ENCODE measurements around the gene CIB2.
A peak's percentile ranks its signal among the peaks of the same experiment; 100 is the strongest.

Gene CIB2

DNA sequence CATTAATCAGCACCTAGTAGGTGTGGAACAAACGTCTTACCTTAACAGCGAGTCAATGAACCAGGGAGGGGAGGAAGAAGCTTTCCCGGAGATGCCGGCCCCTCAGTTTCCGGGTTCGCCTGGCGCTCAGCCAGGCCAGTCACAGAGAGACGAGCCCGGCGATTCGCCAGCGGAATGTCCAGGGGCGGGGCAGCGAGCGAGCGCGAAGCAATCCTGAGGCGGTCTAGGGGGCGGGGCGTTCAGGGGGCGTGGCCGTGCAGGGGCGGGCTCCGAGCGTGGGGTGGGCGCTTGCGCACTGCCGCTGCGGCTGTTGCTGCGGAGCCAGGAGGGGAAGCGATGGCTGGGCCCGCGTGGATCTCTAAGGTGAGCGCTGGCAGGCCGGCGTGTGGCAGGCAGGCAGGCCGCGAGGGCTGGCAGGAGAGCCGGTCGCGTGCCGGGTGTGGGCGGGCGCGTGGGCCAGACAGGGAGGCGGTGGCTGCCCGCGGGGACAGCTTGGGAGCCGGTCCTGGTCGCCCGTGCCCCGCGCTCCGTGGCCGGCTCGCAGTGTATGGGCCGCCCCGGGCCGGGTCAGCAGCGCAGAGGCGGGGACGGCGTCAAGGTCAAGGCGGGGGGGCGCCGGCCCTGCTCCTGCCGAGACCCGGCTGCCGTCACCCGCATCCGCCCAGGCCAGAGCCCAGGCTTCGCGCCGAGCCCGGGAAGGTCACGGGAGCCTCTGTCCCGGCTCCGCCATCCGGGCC, 18.0 kb upstream of the CIB2 start, which contains the start of gene IDH3A:
TSS of gene IDH3A (plus strand) at position 295 of the 737 bp plus-strand sequence. CDS start at position 337, 42 bp downstream.
- DNase-seq (ENCODE audit: low read depth) = peak; percentile 100

DNA sequence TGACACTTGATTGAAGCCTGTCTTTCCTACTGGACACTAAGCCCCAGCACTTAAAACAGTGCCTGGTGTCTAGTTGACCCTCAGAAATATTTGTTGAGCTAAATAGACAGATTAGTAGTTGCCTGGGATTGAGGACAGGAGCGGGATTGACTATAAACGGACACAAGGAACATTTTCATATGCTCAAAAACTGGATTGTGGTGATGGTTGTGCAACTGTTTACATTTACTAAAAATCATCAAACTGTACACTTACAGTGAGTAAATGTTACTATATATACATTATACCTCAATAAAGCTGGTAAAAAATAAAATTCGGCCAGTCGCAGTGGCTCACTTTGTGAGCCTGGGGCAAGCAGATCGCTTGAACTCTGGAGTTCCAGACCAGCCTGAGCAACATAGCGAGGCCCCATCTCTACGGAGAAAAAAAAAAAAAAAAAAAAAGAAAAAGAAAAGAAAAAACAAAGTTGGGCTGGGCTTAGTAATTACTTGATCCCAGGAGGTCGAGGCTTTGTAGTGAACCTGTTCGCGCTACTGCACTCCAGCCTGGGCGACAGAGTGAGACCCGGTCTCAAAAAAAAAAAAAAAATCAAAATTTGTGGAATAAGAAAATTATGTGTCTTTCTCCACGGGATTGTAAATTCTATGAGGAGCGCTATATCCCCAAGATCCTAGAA, 17.3 kb upstream of the CIB2 start:
- DNase-seq (ENCODE audit: low read depth) = no peak

DNA sequence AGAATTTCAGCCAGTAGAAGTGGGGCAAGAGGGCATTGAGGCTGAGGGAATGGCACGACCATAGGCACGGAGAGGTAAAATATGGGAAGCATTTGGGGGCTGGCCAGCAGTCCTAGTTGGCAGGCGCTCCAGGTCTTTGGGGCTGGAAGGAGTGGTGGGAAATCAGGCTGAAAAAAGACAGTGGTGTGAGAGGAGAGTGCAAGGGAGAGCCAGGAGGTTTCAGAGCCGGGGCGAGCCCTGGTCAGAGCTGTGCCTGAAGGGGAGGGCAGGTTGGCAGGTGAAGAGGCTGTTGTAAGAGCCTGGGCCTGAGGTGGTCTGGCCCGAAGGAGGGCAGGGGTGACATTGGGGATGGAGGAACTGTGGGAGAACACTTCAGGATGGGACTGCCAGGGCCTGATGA, 16.3 kb upstream of the CIB2 start:
- no peak for DNase-seq (ENCODE audit: low read depth)

DNA sequence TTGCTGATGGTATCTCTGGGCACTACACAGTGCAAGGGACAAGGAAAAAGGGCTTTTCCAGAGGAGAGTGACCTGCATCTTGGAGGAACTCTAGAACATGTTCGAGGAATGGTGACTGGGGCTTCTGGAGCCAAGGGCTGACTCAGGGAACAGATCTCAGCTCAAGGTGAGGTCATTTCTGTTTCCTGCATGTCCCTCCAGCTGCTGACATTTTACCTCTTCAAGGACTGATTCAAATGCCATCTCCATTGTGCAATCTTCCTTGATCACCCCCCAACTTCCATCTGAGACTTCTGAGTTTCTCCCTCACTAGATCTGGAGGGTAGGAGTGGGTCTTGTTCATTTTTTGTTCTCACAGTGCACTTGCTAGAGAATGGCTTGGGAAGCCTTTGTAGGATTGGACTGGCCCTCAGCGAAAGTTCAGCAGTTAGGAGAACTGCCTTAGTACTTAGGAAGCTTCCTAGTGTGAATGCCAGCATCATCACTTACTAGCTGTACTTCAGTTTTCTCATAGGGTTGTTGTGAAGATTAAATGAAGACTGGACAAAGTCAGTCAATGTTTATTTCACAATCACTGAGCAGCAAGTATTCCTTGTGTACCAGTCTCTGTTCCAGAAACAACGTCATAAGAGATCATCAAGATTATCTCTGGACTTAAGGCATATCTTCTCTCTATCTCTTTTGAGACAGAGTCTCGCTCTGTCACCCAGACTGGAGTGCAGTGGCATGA, 15.3 kb upstream of the CIB2 start:
- no peak for DNase-seq (ENCODE audit: low read depth)

DNA sequence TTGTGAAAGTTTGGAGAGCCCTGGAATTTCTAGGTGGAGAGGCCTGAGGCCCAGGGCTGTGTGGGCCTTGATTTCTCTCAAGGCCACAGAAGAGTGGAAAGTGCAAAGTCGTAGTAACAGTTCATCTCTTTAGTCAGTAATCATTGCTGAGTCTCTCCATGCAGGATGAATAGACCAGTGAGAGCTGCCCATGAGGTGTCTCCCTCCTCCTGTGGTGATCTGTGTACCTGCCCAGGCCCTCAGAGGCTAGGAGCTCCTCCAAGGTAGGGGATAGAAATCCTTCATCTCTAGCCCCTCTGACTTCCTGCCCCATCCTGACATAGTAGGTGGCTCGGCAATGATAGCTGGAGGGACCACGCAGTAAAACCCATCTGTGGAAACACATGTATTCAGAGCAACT, 11.1 kb upstream of the CIB2 start:
- DNase-seq (ENCODE audit: low read depth) = no peak

DNA sequence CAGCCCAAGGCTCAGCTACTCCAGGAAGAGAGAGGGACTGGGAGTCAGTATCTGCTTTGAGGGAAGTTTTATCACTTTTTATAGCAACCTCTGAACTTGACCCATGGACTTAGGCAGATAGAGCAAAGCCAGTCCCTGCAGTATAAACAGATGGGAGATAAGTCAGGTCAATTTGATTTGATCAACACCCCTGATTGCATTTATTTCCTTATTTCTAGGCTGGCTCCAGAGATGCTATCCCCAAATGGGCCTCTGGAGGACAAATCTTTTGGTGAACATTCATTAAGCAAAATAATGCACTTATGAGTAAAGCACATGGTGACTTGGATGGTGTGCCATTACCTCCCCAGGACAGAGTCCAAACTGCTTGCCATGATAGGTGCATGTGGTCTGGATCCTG, 9.0 kb upstream of the CIB2 start:
- DNase-seq (ENCODE audit: low read depth) = no peak

DNA sequence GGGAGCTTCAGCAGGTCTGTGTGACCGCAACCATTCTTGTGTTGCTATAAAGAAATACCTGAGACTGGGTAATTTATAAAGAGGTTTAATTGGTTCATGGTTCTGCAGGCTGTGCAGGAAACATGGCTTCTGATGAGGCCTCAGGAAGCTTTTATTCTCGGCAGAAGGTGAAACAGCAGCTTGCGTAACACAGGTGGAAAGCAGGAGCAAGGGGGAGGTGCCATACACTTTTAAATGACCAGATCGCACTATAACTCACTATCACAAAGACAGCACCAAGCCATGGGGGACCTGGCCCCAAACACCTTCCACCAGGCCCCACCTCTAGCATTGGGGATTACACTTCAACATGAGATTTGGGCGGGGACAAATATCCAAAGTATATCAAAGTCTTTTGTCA, 8.3 kb upstream of the CIB2 start:
- DNase-seq (ENCODE audit: low read depth) = no peak

DNA sequence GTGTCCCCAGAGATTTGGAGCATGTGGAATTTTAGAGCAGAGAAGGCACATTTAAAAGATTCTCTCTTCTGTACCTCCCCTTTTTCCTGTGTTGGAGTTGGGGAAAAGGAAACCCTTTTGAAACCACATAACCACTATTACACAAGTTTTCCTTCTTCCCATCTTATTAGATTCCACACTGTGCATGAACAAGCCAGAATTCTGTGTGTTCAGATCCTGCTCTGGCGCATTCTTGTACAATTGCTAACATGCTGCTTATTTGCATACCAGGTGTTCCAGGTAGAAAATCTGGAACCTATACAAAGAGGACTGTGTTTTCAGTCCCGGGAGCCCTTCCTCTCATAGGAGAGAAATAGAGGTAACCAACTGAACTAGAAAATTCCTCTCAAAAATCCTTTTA, 2.6 kb upstream of the CIB2 start:
- DNase-seq (ENCODE audit: low read depth) = no peak

DNA sequence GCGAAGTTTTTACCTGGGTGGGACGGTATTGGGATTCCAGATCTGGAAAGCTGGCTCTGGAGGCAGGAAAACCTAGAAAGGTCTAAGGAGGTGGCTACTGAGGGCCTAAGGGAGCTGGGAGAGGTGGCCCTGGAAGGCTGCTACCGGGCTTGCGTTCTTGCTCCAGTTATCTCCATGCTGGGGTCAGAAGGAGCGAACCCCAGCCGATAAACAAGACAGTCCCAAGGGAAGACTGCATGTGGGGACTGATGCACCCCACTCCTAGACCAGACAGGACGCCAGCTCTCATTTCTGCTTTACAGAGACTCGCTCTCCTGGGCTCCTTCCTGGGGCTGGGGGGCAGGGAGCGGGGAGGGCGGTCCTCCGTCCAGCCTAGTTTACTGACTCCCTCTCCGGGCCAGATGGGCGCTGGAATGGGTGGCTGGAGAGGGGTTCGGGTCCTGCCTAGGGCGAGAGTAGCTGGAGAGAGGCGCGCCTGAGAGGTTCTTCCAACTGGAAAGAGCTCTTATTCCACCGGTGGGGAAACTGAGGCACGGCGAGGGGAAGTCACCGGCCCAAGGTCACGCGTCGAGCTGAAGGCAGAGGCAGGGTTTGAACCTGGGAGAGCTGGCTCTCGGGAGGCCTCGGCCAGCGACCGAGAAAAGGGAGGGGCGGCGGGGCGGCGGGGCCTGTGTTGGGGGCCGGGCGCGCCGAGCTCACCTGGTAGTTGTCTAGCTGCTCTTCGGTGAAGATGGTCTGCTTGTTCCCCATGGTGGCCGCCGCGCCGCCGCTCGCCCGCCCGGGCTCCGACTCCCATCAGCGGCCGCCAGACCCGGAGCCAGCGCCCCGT, 565 bp downstream of the CIB2 start:
- DNase-seq (ENCODE audit: low read depth) = no peak

DNA sequence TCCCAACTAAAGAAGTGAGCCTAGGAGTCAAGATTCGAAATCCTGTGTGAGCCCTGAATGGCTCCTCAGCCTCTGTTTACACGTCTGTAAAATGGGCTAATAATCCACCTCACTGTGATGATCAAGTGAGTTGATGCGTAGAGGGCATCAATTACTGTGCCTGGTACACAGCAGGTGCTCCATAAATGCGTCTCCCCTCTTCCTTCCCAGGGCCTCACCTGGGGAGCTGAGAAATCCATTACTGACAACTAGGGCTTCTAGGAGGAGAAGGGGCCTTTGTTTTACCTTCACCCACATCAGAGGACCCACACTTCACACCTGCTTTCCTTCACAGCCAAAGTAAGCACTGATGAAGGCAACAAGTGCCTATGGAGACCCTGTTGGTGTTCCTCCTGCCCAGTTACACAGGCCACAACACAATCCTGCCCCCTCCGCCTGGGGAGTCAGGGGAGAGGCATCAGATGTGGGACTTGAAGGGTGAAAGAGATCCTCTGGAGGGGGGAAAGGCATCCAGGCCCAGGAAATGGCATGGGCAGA, 1.4 kb downstream of the CIB2 start:
- DNase-seq (ENCODE audit: low read depth) = no peak

DNA sequence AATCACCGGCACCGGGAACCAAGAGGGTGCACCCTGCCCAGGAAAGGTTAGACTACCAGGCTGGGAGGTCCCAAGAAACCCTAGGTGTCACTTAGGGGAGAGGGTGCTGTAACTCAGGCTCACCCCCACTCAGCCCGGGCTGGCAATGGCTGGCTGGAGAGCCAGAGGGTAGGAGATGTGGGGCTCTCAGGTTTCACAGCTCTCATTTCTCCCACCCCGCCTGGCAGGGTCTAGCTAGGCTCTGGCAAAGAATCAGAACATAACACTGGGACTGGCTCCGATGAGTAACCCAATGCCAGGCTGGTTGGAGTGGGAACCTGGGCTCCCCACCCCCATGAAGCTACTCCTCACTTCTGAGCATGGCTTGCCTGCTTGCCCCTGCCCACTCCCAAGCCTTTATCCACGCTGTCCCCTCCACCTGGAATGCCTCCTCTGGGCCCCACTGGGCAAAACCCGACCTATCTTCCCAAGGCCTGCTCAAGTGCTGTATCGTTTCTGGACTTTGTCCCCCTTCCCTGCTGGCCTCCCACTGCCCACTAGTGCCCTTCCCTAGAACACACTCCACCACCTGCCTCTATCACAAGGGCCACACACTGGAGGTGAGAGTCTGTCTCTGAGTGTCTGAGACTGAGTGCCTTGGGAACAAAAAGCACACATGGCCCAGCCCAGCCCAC, 2.0 kb downstream of the CIB2 start:
- DNase-seq (ENCODE audit: low read depth) = no peak

DNA sequence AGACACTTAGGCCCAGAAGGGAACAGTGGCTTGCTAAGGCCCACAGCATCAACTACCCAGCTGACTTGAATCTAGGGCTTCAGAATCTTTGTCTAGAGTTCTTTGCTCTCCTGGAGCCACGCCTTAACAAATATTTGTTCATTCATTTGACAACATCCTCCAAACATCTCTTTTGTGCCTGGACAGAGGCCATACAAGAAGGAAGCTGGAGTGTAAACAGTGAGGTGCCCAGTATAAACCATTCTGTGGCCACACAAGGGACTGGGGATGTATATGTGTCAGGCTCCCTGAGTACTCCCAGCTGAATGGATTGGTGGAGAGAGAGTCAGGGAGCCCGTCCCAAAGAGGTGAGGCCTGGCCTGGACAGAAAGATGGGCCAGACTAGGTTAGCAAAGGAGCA, 3.4 kb downstream of the CIB2 start:
- DNase-seq (ENCODE audit: low read depth) = no peak

DNA sequence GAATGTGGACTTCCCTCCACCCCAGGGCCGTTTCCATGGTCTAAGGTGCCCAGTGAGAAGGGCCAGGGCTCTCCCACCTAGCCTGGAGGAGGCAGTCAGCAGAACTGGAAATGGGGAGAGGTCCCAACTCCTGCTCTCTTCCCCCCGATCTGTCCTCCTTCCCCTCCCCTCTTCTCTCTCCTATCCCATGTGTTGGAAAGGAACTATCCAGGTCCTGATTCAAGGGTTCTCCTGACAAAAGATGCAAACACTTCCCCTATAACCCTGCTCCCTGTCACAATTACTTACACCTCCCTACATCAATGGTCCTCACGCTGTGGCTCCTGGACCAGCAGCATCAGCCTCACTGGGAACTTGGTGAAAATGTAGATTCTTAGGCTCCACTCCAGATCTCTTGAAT, 6.0 kb downstream of the CIB2 start:
- no peak for DNase-seq (ENCODE audit: low read depth)

DNA sequence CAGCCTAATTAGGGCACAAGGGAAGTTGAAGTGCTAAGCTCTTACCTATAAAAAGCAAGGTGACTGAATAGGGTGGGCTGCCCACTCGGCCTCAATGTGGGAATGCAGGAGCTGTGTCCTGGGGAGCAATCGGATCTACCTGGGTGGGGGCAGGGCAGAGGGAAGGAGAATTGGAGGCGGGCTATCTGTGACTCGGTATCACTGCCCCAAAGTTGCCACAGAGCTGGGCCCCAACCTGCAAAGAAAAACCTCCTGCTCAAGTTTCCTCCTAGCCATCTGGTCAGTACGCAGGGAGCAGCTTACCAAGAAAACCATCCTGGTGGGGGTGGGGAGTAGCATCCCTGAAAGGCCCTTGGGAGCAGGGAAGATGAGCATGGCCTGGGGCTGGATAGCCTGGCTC, 10.7 kb downstream of the CIB2 start:
- DNase-seq (ENCODE audit: low read depth) = no peak

DNA sequence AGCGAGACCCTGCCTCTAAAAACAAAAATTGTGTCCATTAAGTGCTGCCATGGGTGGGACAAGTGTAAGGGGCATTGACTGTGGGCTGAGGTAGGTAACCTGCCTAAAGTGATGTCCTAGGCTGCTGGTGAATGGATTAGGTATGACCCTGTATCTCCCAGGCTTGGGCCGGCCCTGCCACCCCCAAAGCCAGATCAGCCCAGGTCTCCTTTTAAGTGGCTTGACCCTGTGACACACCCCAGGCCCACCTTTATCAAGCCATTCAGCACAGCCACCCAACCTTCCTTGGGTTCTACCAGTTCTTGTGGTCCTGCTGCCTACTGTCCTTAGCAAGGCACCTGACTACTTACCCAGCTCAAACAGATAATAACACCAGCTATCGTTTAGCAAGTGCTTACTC, 18.7 kb downstream of the CIB2 start:
- no peak for DNase-seq (ENCODE audit: low read depth)

DNA sequence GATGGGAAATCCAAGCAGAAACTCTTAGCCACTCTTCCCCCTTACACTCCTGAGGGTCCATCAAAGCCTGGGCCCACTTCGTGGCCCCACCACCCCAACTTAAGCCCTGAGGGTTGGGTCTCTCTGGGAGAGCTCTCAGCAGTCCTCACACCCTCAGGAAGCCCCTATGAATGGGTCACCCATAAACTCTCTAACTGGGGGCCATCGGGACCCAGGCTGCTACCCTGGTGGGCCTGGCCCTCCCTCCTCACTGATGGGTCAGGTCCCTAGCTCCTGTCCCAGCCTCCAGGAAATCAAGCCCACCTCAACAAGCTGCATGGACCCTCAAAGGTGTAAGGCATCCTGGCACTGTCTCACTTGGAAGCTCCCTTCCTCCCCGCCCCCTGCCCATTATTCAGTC, 19.5 kb downstream of the CIB2 start:
- no peak for DNase-seq (ENCODE audit: low read depth)

DNA sequence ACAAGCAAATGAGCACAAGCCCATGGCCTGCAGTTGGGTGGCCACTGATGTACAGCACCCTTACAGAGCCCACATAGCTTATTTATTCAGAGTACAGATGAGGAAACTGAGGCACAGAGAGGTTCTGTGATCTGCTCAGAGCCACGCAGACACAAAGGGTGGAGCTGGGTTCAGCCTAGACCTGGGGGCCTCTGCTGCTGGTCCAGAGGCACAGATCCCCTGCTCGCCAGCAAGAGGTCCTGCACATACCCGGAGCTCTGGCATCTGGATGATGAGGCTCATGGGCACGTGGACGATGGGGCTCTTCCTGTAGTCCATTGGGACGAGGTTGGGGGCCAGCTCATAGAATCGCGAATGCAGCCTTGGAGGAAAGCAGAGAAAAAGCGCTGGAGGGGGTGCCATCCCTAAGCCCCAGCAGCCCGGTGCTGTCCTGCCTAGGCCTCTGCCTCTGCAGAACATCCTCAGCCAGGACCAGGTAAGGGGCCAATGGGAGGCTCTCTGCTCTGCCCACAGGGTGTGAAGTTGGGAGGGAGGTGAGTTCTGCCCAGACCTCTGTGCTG, 20.2 kb downstream of the CIB2 start:
- no peak for DNase-seq (ENCODE audit: low read depth)

DNA sequence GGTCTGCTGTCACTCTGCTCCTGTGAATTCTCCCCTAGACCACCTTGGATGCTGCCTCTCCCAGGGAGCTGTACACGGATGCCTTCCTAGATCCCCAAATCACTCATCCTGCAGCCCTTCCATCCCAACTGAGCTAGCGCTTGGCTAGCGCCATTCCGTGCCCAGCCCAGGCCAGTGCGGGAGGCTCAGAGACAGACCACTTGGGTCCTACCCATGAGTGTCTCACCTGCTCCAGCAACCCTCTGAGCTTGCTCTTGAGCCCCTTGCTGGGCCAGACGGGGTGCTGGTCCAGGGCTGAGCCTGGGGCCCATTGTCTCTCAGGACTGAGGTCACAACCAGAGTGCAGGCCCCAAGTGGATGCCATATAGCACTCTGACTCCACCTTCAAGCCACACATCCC, 21.1 kb downstream of the CIB2 start:
- no peak for DNase-seq (ENCODE audit: low read depth)

DNA sequence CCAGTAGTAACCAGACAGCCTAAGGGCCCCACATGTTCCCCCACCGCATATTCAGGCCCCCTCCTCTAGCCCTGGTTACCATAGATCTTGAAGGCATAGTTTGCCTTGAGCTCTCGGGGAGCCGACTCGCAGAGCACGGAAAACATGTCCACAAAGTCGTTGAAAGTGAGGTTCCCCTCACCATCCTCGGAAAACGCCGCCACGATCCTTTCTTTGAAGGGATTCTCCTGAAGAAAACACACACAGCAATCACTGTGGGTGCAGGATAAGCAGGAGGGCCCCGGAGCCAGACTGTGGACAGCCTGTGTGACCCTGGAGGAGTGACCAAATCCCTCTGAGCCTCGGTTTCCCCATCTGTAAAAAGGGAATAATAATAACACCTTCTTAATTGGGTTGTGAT, 22.1 kb downstream of the CIB2 start:
- DNase-seq (ENCODE audit: low read depth) = no peak

DNA sequence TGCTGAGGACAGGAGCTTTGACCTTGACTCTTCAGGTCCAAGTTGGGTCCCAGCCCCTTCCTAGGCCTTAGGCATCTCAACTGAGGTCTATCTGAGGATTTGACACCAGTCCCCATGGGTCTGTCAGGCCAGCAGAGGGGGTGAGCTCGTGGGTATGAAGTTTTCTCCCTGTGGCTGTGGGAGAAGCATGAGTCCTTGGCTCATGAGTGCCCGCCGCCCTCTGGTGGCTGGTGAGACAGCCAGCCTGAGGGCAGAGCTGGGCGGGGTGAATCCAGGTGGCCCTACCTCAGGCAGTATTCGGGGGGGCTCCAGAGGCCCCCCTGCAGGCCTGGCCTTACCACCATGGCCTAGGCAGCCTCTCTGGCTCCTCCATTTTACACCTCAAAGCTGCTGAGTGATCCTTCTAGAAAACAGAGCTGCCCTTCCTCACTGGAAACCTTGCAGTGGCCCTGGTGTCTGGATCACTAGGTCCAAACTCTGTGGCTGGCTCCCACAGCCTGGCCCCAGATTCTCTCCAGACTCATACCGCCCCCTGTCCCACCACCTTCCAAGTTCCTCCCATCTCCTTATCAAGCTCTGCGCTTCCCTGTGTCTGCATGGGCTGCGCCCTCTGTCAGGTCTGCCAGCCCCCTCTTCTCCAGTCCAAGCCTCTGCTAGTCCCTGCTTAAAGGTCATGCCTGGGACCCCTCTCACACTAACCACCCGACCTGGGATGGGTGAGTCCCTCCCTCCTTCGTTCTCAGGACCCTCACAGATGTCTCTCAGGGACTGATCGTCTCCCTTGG, 22.8 kb downstream of the CIB2 start:
- peak; percentile 78 for DNase-seq (ENCODE audit: low read depth)
